ENCODE results near the gene CLPSL1. TPM values are rescaled to one million over a fixed set of nuclear protein-coding genes. Genes with fewer than 3 reads are reported as not detected.

CLPSL1 gene
- total and polyA plus RNA-seq, 2 of the 8 experiments (the other 6 are each of a cell fraction or from before 2014, with no cell fraction given) = not detected

DNA sequence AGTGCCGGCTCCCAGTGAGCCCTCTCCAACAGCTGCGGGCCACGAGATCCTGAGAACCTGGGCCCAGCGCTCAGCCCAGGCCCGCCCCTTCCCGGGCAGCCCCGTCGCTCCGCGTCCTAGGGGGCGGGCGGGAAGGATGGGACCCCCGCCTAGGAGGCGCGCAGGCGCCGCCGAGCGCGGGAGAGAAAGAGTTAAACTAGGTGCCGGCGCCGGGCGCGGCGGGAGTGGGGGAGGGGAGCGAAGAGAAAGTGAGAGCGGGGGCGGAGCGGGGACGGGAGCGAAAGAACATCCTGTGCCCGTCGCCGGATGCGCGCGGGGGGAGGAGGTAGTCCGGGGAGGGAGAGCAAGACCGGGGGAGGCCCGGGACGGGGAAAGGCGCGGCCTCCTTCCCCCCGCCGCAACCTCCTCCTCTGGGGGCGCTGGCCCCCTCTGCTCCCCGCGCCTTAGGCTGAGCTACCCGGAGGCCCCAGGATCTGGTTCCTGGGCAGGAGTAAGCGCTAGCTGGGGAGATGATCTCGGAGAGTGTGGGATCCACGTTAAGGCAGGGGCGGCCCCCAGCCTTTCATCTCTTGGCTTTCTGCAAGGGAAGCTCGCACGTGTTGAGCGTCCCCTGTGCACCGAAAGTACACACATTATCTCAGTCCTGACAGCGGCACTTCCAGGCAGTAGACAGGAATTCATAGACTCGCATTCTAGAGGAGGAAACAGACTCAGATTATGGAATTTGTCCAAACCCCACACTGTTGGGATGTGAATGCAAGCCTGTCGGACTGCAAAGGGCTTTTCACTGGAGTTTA is 48.9 kb upstream of the CLPSL1 start (continued):
- TF ChIP-seq, protein P1, sequence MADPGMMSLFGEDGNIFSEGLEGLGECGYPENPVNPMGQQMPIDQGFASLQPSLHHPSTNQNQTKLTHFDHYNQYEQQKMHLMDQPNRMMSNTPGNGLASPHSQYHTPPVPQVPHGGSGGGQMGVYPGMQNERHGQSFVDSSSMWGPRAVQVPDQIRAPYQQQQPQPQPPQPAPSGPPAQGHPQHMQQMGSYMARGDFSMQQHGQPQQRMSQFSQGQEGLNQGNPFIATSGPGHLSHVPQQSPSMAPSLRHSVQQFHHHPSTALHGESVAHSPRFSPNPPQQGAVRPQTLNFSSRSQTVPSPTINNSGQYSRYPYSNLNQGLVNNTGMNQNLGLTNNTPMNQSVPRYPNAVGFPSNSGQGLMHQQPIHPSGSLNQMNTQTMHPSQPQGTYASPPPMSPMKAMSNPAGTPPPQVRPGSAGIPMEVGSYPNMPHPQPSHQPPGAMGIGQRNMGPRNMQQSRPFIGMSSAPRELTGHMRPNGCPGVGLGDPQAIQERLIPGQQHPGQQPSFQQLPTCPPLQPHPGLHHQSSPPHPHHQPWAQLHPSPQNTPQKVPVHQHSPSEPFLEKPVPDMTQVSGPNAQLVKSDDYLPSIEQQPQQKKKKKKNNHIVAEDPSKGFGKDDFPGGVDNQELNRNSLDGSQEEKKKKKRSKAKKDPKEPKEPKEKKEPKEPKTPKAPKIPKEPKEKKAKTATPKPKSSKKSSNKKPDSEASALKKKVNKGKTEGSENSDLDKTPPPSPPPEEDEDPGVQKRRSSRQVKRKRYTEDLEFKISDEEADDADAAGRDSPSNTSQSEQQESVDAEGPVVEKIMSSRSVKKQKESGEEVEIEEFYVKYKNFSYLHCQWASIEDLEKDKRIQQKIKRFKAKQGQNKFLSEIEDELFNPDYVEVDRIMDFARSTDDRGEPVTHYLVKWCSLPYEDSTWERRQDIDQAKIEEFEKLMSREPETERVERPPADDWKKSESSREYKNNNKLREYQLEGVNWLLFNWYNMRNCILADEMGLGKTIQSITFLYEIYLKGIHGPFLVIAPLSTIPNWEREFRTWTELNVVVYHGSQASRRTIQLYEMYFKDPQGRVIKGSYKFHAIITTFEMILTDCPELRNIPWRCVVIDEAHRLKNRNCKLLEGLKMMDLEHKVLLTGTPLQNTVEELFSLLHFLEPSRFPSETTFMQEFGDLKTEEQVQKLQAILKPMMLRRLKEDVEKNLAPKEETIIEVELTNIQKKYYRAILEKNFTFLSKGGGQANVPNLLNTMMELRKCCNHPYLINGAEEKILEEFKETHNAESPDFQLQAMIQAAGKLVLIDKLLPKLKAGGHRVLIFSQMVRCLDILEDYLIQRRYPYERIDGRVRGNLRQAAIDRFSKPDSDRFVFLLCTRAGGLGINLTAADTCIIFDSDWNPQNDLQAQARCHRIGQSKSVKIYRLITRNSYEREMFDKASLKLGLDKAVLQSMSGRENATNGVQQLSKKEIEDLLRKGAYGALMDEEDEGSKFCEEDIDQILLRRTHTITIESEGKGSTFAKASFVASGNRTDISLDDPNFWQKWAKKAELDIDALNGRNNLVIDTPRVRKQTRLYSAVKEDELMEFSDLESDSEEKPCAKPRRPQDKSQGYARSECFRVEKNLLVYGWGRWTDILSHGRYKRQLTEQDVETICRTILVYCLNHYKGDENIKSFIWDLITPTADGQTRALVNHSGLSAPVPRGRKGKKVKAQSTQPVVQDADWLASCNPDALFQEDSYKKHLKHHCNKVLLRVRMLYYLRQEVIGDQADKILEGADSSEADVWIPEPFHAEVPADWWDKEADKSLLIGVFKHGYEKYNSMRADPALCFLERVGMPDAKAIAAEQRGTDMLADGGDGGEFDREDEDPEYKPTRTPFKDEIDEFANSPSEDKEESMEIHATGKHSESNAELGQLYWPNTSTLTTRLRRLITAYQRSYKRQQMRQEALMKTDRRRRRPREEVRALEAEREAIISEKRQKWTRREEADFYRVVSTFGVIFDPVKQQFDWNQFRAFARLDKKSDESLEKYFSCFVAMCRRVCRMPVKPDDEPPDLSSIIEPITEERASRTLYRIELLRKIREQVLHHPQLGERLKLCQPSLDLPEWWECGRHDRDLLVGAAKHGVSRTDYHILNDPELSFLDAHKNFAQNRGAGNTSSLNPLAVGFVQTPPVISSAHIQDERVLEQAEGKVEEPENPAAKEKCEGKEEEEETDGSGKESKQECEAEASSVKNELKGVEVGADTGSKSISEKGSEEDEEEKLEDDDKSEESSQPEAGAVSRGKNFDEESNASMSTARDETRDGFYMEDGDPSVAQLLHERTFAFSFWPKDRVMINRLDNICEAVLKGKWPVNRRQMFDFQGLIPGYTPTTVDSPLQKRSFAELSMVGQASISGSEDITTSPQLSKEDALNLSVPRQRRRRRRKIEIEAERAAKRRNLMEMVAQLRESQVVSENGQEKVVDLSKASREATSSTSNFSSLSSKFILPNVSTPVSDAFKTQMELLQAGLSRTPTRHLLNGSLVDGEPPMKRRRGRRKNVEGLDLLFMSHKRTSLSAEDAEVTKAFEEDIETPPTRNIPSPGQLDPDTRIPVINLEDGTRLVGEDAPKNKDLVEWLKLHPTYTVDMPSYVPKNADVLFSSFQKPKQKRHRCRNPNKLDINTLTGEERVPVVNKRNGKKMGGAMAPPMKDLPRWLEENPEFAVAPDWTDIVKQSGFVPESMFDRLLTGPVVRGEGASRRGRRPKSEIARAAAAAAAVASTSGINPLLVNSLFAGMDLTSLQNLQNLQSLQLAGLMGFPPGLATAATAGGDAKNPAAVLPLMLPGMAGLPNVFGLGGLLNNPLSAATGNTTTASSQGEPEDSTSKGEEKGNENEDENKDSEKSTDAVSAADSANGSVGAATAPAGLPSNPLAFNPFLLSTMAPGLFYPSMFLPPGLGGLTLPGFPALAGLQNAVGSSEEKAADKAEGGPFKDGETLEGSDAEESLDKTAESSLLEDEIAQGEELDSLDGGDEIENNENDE (IDR thresholded peaks at IDR 0.05; ENCODE audit: insufficient replicate concordance, low read length) = no peak
- TF ChIP-seq BACH1 (IDR thresholded peaks at IDR 0.05; ENCODE audit: low read length) (no peak), TCF12 (IDR thresholded peaks at IDR 0.05; ENCODE audit: low read depth, low read length) (0 out of 2 replicates have a peak, but pooled peaks have one; percentile 47), EGR1 (IDR thresholded peaks at IDR 0.05; ENCODE audit: borderline replicate concordance, low read depth, low read length) (peak; percentile 98), POLR2AphosphoS5 (IDR thresholded peaks at IDR 0.05; ENCODE audit: low read depth, low read length) (peak; percentile 20; the same call in 1 of the 2 replicates), FOSL1 (IDR thresholded peaks at IDR 0.05; ENCODE audit: insufficient read depth, low read depth, low read length) (no peak), TAF7 (optimal IDR thresholded peaks at IDR 0.05; ENCODE audit: borderline replicate concordance, low read depth, low read length) (no peak)
- TF ChIP-seq, protein P2, sequence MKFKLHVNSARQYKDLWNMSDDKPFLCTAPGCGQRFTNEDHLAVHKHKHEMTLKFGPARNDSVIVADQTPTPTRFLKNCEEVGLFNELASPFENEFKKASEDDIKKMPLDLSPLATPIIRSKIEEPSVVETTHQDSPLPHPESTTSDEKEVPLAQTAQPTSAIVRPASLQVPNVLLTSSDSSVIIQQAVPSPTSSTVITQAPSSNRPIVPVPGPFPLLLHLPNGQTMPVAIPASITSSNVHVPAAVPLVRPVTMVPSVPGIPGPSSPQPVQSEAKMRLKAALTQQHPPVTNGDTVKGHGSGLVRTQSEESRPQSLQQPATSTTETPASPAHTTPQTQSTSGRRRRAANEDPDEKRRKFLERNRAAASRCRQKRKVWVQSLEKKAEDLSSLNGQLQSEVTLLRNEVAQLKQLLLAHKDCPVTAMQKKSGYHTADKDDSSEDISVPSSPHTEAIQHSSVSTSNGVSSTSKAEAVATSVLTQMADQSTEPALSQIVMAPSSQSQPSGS (IDR thresholded peaks at IDR 0.05; ENCODE audit: low read length) = no peak
